OCI-LY7 (cell line): ENCODE data around the gene SLC25A21.

Experiments
- CTCF ChIP-seq: fragments of 200-600 bp; sonication (generic); conservative IDR thresholded peaks from 2 replicates; pipeline ENCODE4 v1.5.1; 2014; ENCODE audit warnings: mild to moderate bottlenecking, antibody characterized with exemption, low read length, moderate library complexity, mixed read lengths
- EZH2phosphoT487 ChIP-seq: fragments of 200-600 bp; sonication (generic); IDR thresholded peaks from 2 replicates; pipeline ENCODE4 v1.6.1; 2018; ENCODE audit warnings: low read depth, borderline replicate concordance, mild to moderate bottlenecking, mixed run types, antibody characterized with exemption, low read length, moderate library complexity, mixed read lengths

- TF ChIP-seq CTCF (no peak), EZH2phosphoT487 (no peak)
Observed at GRCh38 chr14:37168721-37169120, 3.7 kb downstream of the SLC25A21 start.
